ENCODE results near the gene TRAF3IP1.

DNA sequence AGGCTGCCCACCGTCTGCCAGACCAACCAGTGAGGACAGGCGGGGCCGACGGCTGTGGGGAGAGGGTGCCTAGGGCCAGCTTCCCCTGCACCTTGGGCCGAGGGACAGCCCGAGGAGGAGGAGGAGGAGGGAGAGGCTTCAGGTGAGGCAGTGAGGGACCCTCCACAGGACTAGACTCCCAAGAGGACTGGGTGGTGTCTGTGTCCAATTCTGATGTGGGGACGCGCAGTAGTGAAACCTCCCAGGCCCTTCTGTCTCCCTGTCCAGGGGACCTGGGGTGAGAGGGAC is 86.6 kb downstream of the TRAF3IP1 start:
- TF ChIP-seq, protein P1, sequence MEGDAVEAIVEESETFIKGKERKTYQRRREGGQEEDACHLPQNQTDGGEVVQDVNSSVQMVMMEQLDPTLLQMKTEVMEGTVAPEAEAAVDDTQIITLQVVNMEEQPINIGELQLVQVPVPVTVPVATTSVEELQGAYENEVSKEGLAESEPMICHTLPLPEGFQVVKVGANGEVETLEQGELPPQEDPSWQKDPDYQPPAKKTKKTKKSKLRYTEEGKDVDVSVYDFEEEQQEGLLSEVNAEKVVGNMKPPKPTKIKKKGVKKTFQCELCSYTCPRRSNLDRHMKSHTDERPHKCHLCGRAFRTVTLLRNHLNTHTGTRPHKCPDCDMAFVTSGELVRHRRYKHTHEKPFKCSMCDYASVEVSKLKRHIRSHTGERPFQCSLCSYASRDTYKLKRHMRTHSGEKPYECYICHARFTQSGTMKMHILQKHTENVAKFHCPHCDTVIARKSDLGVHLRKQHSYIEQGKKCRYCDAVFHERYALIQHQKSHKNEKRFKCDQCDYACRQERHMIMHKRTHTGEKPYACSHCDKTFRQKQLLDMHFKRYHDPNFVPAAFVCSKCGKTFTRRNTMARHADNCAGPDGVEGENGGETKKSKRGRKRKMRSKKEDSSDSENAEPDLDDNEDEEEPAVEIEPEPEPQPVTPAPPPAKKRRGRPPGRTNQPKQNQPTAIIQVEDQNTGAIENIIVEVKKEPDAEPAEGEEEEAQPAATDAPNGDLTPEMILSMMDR (IDR thresholded peaks at IDR 0.05; ENCODE audit: low read depth, low read length, poor library complexity, severe bottlenecking) = no peak
- TF ChIP-seq EZH2phosphoT487 (IDR thresholded peaks at IDR 0.05; ENCODE audit: borderline replicate concordance, low read length) = no peak
